ENCODE data around the gene PCDHGB6. TPM values are rescaled to one million over a fixed set of nuclear protein-coding genes. Genes with fewer than 3 reads are reported as not detected.
"Not testable (repeated sequence)": the region's sequence is repeated elsewhere in the genome, so short reads cannot be mapped to it uniquely, and the experiment has no call there.

Gene PCDHGB6
- total RNA-seq, 1 donor from 2014 or later, result 7.5 TPM

GRCh38 chr5:141397756-141398551 lies 9.9 kb upstream of the PCDHGB6 start, which contains the start of gene PCDHGB5:
Gene PCDHGB5 (plus strand): TSS chr5:141397947. CDS start chr5:141398128, 181 bp downstream.
- DNase-seq (peak; percentile 76), ATAC-seq (peak; percentile 97)
- not testable (repeated sequence) for H3K4me1 ChIP-seq

GRCh38 chr5:141398608-141399007 lies 9.2 kb upstream of the PCDHGB6 start:
- Histone ChIP-seq H3K4me1 (no peaks in the 10 kb centered on the region), H3K9me3 (peaks cover 18% of the 10 kb centered on the region), H3K4me3 (no peak overlapping the region), H3K27ac (no peak overlapping the region), H3K36me3 (no peaks in the 10 kb centered on the region), H3K27me3 (peaks cover 14% of the 10 kb centered on the region)
- DNase-seq (no peak), ATAC-seq (no peak)
- intact Hi-C loops (cut with DNase I), result no loop called here
- no peak for TF ChIP-seq CTCF (IDR thresholded peaks at IDR 0.05)

More at GRCh38 chr5:141397756-141398551, 9.9 kb upstream of the PCDHGB6 start, which contains the start of gene PCDHGB5:
- H3K4me3 ChIP-seq, result peak within 1 kb of the TSS; percentile 37
- peaks cover 16% of the 10 kb centered on the region for H3K27me3 ChIP-seq
- H3K27ac ChIP-seq; H3K36me3 ChIP-seq; intact Hi-C loops (cut with DNase I): not testable (repeated sequence)
- H3K9me3 ChIP-seq, result peaks cover 21% of the 10 kb centered on the region
- TF ChIP-seq CTCF (IDR thresholded peaks at IDR 0.05), result peak; percentile 59

GRCh38 chr5:141399555-141400258 lies 8.1 kb upstream of the PCDHGB6 start:
- Histone ChIP-seq H3K27me3 (peaks cover 7% of the 10 kb centered on the region), H3K4me1 (no peaks in the 10 kb centered on the region), H3K36me3 (no peaks in the 10 kb centered on the region), H3K27ac (no peak overlapping the region), H3K9me3 (peaks cover 17% of the 10 kb centered on the region), H3K4me3 (no peak overlapping the region)
- DNase-seq, result no peak
- intact Hi-C loops (cut with DNase I), result no loop called here
- TF ChIP-seq CTCF (IDR thresholded peaks at IDR 0.05), result no peak
- ATAC-seq, result no peak

- Histone ChIP-seq H3K4me3 (peak within 1 kb of the TSS; percentile 25), H3K4me1 (no peaks in the 10 kb centered on the region), H3K27ac (no peak within 1 kb of the TSS), H3K9me3 (peaks cover 22% of the 10 kb centered on the region), H3K27me3 (peaks cover 7% of the 10 kb centered on the region), H3K36me3 (no peaks in the 10 kb centered on the region)
- ATAC-seq (peak; percentile 64), DNase-seq (no peak)
- peak; percentile 41 for TF ChIP-seq CTCF (IDR thresholded peaks at IDR 0.05)
- intact Hi-C loops (cut with DNase I), result no loop called here
These were observed 5.1 kb upstream of the PCDHGB6 start, which contains the start of gene PCDHGA9 for GRCh38 chr5:141402553-141403243. Gene PCDHGA9 (plus strand): TSS chr5:141402778. CDS start chr5:141402953, 175 bp downstream.

GRCh38 chr5:141403387-141403786 lies 4.4 kb upstream of the PCDHGB6 start:
- Histone ChIP-seq H3K4me1 (no peaks in the 10 kb centered on the region), H3K27me3 (peaks cover 7% of the 10 kb centered on the region), H3K4me3 (peak overlapping the region; percentile 25), H3K27ac (no peak overlapping the region), H3K36me3 (no peaks in the 10 kb centered on the region), H3K9me3 (peaks cover 25% of the 10 kb centered on the region)
- no peak for TF ChIP-seq CTCF (IDR thresholded peaks at IDR 0.05)
- intact Hi-C loops (cut with DNase I), result no loop called here
- DNase-seq (no peak), ATAC-seq (no peak)

Measured in upper lobe of right lung (tissue), 1 donor.